ENCODE results near the gene ARL6IP1.
"Not testable (repeated sequence)": the region's sequence is repeated elsewhere in the genome, so short reads cannot be mapped to it uniquely, and the experiment has no call there.

Gene ARL6IP1

GRCh38 chr16:18759598-18760520 lies 41.5 kb downstream of the ARL6IP1 start:
- DNase-seq (ENCODE audit: low spot score): not testable (repeated sequence)

- not testable (repeated sequence) for DNase-seq (ENCODE audit: low spot score)
These were observed 43.2 kb downstream of the ARL6IP1 start for GRCh38 chr16:18757960-18758660.

- not testable (repeated sequence) for DNase-seq (ENCODE audit: low spot score)
These were observed 44.7 kb downstream of the ARL6IP1 start for GRCh38 chr16:18756639-18757038.

GRCh38 chr16:18742870-18743269 lies 58.5 kb downstream of the ARL6IP1 start:
- not testable (repeated sequence) for DNase-seq (ENCODE audit: low spot score)

Measured in kidney capillary endothelial cell (primary cell).